Midbrain (tissue), 1 donor: ENCODE data around the gene PRKCH.
"Not testable (repeated sequence)": the region's sequence is repeated elsewhere in the genome, so short reads cannot be mapped to it uniquely, and the experiment has no call there.

Source experiments
- DNase-seq: peaks from one replicate; lab custom pipeline; 2025; lab: John Stamatoyannopoulos, UW

Gene PRKCH

DNA sequence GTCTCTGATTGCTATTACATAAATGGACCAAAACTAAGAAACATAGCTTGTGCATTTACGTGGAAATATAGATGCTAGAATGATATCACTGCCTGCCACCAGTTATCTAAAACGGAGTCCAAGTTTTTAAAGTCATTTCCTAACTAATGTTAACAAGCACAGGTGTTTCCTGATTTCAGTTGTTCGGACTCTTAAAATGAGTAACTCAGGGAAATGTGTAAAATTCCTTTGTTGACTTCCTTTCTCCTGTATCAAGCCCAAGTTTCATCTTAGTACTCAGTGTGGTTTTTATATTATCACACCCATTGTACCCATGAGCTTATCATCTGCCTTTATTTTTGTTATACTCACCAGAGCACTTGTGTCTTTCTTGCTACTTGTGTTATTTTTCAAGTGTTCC, 13.2 kb upstream of the PRKCH start:
- no peak for DNase-seq

DNA sequence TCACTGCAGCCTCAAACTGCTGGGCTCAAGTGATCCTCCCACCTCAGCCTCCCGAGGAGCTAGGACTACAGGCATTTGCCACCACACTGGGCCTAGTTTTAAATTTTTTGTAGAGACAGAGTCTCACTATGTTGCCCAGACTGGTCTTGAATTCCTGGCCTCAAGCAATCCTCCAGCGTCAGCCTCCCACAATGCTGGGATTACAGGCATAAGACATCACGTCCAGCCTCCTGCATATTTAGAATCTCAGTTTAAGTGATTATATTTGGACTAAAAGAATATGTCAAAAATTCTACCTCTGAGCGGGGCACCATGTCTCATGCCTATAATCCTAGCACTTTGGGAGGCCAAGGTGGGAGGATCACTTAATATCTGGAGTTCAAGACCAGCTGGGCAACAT, 12.7 kb upstream of the PRKCH start:
- not testable (repeated sequence) for DNase-seq

DNA sequence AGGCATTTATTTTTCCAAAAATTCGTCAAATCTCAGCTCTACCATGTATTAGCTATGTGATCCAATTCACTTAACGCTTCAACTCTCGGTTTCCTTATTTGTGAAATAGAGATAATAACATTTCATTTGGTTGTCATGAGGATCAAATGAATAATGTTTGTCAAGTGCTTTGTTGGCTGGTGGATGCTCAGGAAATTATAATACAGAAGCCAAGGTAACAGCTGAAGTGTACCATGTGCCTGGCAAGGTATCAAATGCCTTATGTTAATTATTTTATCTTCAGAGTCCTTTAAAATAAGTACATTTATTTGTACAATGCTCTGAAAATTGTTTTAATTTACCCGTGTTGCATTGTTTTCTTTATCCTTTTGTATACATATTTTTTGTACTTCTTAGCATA, 6.1 kb upstream of the PRKCH start:
- no peak for DNase-seq

DNA sequence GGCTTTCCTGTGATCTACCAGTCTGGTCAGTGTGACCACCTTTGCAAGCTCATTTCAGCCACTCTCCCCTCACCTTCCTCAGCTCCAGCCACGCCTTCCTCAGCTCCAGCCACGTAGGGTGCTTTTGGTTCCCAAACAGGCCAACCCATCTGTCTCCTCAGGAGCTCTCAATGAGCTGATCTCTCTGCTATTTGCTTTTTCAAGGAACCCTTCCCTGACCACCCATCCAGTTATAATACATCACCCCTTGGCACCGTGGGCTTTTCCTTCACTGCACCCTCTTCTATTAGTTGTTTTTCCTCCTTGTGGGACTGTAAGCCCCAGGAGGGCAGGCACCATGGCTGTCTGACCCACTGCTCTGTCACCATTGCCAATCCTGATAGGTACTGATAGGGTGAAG, 2.3 kb upstream of the PRKCH start:
- DNase-seq: no peak

DNA sequence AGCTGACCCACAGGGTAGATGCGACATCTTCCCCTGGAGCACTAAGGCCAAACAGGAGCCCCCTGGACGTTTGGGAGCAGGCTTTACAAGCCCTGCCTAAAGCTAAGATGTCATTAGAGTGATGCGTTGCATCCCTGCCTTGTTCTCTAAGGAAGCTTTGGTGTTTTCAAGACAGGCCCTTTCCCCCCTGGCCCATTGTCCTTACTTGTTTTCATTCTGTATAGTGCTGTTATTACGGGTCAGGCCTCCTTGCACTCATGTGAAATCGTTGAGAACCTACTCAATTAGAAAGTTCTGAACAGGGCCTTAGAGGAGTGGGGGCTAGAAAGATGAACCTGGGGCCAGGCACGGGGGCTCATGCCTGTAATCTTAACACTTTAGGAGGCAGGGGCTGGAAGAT, 1.7 kb upstream of the PRKCH start:
- no peak for DNase-seq

DNA sequence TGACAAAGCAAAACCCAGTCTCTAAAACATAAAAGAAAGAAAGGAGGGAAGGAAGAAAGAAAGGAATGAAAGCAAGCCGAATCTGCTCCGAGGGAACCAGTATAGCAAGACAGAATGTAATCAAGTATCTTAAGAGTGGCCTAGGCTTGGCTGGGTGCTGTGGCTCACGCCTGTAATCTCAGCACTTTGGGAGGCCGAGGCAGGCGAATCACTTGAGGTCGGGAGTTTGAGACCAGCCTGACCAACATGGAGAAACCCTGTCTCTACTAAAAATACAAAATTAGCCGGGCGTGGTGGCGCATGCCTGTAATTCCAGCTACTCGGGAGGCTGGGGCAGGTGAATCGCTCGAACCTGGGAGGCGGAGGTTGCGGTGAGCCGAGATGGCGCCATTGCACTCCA, 1.2 kb upstream of the PRKCH start:
- not testable (repeated sequence) for DNase-seq

DNA sequence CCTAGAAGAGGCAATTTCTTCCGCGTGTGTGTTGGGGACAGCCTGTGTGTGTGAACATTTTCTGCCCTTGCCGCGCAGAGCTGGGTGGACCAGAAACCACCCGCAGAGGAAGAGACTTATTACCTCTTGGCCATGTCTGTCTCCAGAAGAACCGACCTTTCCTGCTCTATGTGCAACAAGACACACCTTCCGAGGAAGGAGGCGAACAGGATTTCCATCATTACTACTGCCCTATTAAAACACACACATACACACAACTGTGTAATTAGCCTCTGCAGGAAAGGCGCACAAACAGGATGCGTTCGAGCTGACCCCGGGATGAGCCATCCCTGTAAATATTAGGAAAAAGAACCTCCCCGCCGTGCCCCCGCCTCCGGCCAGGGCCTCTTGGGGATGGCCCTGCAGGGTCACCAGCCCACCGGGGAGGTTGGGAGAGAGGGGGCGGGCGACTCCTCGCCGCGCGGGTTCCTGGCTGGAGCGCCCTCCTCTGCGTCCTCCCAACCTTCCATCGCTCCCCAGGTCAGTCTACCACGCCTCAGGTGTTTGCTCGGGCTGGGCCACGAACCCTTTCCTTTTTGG, 484 bp upstream of the PRKCH start:
- no peak for DNase-seq

DNA sequence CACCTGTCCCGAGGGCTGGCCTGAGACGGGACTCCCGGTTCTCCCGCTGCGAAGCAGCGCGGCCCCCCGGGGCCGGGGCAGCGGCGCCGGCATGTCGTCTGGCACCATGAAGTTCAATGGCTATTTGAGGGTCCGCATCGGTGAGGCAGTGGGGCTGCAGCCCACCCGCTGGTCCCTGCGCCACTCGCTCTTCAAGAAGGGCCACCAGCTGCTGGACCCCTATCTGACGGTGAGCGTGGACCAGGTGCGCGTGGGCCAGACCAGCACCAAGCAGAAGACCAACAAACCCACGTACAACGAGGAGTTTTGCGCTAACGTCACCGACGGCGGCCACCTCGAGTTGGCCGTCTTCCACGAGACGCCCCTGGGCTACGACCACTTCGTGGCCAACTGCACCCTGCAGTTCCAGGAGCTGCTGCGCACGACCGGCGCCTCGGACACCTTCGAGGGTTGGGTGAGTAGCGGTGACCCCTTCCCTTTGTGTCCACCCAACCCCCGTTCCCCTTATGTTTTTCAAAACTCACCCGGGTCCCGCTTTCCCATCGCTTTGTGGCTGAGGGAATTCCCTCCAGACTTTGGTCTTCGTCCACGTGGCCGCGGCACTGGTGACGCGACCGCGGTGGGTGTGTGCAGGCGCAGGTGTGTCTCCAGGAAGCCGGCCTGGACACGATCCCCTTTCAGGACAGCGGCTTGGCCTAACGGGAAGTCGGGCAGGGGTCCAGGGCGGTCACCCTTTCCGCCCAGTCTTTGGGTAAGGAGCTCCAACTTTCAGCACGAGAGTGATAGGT, 826 bp downstream of the PRKCH start:
- DNase-seq: no peak

DNA sequence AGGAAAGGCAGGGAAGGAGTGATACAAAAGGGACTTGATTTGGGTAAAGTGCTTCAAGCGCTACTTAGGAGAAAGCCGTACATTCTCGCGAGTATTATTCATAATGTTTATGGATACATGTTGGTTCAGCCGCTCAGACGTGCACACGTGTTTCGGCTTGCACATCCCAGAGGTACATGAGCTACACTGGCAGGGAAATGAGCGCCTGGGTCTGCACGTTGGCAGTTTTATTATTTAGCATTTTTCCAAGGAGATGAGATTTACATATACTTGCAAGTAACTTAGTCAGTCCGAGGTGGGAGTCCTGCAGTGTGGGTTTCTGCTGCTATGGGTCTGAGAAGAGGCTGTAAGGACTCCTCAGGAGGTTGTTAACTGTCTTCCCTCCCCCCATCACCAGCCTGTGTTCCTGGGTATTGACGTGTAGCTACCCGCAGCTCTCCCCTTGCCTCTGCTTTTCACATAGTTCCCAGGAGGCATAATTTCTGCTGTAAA, 1.5 kb downstream of the PRKCH start:
- no peak for DNase-seq

DNA sequence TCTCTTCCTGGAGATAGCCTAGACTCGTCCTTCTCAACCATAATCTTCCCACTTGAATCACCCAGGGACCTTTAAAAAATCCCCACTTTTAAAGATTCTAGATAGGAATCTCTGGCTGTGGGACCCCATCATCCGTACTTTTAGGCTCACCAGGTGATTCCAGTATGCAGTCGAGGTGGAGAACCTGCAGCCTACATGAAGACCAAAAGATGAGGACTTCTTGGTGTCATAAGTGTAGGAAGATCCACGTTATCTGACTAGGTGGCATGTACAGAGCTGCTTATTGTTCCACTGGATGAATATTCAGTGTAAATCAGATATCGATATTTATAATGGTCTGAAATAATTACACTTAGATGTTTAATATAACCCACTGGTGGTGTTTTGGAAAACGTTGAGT, 2.6 kb downstream of the PRKCH start:
- no peak for DNase-seq

DNA sequence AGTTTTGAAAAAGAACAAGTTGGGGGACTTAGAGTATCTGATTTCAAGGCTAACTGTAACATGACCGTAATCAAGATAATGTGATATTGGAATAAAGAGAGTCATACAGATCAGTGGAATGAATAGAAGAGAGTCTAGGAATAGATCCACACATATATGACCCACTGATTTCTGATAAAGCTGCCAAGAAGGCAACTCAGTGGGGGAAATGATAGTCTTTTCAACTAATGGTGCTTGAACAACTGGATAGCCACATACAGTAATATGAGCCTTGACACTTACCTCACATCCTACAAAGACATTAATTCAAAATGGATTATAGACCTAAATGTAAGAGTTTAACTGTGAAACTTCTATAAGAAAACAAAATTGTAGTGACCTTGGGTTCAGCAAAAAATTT, 3.8 kb downstream of the PRKCH start:
- no peak for DNase-seq

DNA sequence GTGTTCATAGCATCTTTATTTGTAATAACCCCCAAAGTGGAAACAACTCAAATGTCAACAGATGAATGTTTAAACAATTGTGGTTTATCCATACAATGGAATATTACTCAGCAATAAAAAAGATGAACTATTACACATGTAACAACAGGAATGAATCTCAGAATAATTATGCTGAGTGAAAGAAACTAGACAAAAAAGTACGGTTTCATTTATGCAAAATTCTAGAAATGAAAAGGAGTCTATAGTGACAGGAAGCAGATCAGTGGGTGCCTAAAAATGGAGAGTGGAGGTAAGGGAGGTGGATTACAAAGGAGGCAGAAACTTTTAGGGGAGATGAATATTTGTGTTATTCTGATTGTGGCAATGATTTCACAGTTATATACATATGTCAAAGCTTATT, 4.8 kb downstream of the PRKCH start:
- DNase-seq: no peak

DNA sequence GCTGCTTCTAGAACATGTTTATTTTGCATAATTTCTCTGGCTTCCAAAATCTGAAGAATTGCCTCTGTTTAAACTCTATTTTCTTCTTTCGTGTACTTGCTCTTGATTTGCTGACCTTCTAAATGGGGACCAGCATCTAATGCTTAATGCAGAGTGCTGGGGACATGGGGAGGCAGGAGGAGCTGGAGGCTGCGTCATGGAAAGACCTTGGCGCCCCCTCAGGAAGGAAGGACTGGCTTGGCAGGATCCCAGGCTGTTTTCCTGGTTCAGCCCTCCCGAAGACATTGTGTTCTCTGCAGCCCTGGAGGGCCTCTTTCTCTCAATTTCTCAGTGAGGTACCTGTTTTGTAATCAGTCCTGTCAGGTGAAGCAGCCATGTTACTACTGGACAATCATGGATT, 5.5 kb downstream of the PRKCH start:
- DNase-seq: no peak

DNA sequence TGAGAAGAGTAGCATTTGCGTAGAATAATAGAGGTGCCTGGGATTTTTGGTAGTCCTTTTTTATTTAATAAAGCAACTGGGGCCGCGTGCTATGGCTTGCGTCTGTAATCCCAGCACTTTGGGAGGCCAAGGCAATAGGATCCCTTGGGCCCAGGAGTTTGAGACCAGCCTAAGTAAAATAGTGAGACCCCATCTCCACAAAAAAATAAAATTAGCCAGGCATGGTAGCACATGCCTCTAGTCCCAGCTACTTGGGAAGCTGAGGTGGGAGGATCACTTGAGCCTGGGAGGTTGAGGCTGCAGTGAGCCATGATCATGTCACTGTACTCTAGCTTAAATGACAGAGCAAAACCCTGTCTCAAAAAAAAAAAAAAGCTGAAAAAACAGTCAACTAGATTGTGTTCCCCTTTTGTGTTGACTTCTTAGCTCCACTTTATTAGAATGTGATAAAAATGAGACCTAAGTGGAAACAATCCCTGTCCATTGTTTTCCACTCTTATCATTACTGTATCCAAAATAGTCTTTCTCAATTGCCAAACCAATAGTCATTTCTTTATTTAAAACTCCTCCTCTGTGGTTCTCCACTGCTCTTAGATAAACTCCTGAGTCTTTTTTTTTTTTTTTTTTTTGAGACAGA, 7.4 kb downstream of the PRKCH start:
- DNase-seq: no peak

DNA sequence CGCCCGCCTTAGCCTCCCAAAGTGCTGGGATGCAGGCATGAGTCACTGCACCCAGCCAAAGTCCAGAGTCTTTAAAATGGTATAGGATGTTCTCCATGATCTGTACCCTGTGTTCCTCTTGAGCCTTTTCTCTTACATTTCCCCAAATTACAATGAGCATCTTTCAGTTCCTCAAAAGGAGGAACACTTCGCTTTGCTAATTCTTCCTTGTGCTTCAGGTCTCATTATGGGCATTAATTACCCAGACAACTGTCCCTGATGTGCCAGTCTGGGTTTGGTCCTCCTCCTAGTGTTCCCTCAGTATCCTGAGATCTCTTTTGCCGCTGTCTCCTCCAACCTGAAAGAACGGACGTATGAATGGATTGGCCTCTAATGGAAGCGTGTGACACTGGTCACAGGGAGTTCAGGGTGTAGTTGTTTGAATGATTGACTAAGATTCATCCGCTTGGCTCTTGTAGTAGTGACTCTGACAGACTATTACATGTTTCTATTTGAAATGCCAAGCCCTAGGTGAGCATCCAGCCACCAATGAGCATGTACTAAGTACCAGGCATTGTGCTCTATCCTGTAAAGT, 8.2 kb downstream of the PRKCH start:
- DNase-seq: no peak

DNA sequence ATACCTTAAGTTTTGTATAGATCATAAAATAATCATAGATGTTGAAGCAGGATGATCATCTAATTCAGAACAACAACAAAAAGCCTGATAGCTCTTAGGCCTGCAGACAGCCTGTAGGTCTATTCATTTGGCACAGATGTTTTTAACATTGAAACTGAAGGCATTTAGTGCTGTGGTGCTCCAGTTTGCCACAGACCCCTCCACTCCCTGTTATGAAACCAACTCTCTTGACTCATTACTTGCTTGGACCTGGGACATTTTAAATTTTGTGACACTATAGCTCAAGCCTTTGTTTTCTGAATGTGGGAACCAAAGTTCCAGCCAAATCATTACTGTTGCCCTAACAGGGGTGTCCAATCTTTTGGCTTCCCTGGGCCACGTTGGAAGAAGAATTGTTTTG, 9.1 kb downstream of the PRKCH start:
- no peak for DNase-seq

DNA sequence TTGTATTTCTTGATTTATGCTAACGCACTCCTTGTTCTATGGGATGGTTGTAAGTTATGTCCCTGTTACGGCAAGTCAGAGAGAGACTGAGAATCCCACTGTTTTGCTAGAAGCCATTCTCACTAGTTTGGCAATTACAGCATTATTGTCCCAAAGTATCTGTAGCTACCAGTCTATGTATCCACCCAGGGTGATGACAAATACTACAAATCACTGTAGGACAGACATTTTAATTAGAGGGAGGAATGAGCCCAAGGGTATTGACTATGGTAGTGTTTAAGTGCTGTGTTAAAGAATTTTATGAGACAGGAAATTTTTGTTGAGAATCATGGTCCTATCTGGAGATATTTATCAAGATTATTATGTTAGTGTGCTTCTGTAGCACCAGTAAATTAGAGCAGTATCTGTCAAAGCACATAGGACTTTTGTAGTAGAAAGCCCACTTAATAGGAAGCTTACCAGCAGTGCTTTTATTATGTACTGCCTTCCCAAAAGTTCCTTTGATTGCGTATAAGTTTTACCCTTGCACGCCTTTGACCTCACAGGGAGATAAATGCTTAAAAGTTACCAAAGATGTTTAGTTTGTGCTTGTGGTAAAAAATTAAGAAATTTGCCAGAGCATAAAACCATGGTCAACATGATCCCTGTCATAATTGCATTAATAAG, 10.7 kb downstream of the PRKCH start:
- no peak for DNase-seq

DNA sequence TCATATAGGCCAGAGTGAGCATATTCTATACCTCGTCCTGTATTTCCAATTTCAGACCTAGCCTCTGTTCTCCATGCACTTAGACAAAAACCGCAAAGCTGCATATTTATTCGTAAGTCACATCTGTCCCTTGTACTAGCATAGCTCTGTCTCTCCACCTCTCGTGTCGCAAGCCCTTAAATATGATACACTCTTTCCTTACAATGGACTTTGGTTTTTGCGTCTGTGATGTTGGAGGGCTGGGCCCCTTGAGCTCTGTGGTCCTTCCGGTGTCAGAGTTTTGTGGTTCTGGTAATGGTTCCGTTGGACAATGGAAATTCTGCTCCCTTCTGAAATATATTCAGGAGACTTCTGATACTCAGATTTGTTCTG, 11.3 kb downstream of the PRKCH start:
- DNase-seq: no peak

DNA sequence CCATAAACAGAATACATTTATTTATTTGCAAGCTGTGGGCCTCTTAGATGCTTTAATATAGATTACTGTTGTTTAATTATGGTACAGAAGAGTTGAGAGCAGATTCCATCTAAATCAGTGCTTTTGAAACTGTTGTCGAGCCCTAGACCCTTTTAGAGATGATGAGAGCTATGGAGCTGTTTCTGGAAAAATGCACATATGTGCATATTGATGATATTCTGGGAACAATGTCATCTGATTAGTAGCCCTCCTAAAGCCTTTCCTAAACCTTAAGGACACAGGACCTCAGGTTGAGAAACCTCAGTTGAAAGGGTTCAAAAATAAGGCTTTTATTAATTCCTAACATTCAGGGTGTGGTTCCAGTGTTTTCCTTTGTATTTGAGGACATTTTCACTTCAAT, 11.7 kb downstream of the PRKCH start:
- DNase-seq: no peak

DNA sequence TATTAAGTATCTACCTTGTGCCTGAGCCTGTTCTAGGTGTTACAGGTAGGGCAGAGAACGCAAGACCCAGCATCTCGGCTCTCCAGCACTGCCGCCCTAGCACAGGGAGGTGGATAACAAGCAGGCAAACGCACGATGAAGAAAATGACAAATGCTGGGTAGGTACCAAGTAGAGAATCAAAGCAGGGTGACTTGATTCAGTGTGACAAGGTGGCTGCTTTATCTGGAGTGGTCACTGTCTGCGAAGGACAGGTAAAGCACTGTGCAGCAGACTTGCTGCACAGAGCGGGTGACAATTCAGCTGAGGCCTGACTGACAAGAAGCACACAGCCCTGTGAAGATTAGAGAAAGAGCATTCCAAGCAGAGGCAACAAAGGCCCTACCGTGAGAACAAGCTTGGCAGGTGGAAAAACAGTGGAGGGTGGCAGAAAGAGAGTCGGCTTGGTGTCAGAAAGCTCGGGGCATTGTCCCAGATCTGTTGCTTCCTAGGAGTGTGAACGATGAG, 12.9 kb downstream of the PRKCH start:
- no peak for DNase-seq

DNA sequence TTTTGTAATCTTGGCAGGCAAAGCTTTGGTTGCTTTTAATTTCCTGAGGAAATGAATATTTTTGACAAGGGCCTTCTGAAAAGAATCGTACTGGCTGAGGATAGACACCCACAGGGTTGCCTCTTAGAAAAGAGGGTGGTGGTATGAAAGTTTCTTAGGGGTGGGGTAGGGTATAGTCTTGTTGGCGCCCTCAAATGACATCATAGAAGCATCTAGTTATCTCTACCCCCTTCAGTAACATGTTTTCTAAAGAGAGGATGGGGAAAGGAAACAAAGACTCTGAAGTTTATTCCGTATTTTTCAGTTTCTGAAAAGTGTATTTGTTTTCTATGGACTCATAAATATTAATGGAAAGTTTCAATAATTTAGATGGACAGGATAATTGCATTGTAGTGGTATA, 13.7 kb downstream of the PRKCH start:
- DNase-seq: no peak

DNA sequence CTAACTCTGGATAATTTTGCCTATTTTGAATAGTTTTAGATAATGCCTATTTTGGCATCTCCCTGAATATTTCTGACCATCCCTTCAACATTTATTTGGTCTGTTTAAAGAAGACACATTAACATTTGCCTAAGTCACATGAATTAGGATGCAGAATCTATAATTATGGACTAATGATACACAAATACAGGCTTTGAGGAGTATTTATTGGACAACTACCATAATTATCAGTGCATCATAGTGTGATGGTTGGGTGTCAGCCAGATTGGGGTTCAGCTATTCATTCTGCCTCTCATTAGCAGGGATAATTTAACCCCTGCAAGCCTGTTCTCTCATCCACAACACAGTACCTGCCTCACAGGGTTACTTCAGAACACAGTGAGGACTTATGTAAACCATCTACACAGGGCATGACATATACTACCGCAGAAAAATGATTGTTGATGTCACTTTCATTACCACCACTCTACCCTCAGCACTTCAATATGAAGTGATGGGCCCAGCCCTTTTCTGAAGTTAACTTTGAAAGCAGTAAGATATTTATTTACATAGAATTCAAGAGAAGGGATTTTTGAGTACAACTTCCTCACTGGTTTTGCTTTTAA, 14.4 kb downstream of the PRKCH start:
- no peak for DNase-seq
